ENCODE data around the gene EID3.
"Not testable (repeated sequence)": the region's sequence is repeated elsewhere in the genome, so short reads cannot be mapped to it uniquely, and the experiment has no call there.

Gene EID3

DNA sequence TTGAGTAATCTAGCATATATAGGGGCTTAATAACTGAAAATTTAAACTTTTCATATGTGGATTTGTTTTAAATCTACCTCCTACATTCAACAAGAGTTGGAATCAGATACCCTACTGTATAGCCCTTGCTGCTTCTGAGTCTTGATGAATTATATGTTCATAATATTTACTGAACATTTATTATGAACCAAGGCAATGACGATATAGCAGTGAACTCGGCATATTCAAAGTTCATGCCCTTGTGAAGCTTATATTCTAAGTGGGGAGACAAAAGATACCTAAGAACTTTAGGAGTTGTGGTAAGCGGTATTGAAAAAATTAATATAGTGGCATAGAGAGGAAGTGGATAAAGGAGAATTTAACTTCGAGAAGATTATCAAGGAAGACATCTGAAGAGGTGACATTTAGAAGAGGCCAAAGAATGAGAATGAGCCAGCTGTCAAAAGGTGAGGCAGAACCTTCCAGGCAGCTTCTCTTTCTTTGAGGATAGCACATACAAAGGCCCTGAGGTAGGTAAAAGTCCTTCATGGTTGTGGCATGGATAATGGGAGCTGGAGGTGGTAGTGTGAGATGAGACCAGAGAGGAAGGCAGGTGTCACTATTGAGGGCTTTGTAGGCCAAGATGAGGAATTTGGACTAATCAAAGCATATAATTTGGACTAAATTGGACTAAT is 10.2 kb downstream of the EID3 start:
- no peak for DNase-seq

DNA sequence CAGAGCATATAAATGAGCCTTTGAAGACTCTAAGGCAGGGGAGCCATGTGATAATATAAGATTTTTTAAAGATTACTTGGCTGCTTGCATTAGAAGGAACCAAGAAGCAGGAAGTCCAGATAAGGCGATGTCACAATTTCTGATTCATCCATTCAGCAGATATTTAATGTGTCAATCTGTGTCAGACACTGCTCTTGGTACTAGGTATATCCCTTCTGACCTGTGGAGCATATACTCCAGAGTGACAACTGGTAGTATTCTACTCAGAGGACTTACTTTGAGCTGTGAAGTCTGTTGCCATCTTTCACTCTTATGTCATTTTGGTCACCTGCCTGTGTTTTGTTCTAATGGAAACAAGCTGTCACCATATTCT is 10.7 kb downstream of the EID3 start:
- no peak for DNase-seq

DNA sequence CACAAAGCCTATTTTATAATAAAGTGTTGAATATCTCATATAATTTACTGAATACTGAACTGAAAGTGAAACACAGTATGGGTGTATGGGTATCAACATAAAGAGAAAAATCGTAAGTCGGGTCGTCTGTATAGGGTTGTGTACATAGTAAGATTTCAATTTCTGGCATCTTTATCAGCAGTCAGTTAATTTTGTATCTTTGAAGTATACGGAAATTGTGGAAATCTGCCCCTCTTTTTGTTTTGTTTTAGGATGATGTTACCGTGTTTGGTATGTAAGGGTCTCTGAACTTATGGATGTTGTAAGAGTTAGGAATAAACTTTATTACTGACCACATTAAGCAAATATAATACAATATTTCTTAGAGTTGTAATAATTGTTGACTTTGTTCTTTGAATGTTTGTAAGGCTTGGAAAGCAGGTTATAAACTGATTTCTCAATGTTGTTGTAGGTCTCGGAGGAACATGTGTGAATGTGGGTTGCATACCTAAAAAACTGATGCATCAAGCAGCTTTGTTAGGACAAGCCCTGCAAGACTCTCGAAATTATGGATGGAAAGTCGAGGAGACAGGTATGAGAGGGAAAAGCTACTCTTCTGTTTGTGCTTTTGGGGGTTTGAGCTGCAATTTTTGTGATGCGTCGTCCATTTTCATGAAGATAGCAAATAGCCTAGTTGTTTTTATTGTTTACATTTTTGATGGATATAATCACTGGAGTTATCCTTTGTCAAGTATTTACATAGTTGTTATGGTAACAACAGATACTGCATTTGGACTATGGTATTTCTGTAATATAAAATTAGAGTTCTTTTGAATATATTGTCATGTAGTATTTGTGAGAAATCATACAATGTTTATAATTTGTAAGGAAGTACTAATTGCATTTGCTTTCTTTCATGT is 12.0 kb downstream of the EID3 start:
- no peak for DNase-seq

DNA sequence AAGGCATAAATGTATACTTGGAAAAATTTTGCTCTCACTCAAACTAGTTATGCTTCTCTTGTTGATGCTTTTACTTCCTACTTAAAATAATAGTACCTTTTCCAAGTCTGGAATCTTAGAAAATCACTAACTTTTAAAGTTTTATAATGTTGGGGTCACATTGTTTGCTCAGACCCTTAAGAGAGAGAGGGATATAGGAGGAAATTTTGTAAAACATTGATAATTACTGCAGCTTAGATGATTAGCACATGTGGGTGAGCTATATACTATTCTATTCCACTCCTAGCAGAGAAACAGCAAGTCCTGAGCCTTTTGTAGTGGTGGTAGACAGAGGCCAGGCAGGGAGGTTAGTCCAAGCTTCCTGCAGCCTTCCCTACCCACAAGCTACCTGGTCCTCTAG is 13.4 kb downstream of the EID3 start:
- DNase-seq: no peak

DNA sequence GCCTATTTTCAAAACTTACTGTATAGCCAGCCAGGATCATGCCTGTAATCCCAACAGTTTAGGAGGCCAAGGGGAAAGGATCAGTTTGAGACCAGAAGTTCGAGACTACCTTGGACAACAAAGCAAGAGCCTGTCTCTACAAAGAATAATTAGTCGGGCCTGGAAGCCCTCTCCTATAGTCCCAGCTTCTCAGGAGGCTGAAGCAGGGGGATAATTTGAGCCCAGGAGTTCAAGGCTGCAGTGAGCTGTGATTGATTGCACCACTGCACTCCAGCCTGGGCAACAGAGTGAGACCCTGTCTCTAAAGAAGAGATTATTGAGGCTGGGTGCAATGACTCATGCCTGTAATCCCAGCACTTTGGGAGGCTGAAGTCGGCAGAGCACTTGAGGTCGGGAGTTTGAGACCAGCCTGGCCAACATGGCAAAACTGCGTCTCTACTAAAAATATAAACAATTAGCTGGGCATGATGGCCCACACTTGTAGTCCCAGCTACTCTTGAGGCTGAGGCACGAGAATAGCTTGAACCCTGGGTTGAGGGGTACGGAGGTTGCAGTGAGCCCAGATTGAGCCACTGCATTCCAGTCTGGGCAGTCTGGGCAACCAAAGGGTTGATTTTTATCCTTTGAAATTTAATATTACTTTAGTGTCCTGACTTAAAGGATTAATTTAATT is 14.1 kb downstream of the EID3 start:
- no peak for DNase-seq

DNA sequence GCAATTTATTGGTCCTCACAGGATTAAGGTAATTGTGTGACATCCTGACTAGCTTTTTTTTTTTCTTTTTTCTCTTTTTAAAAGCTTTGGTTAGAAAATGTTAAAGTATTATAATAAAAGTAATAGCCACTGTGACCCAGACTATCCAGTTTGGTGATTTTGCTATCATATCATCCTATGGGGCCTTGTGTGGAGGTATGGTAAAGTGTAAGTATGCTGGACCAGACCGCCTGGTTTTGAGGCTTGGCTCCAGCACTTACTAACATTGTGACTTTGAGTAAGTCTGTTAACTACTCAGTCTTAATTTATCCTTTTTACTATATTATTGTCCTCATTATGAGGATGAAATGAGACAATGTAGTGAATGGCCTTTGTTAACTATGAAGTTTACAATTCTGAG is 15.5 kb downstream of the EID3 start:
- no peak for DNase-seq

DNA sequence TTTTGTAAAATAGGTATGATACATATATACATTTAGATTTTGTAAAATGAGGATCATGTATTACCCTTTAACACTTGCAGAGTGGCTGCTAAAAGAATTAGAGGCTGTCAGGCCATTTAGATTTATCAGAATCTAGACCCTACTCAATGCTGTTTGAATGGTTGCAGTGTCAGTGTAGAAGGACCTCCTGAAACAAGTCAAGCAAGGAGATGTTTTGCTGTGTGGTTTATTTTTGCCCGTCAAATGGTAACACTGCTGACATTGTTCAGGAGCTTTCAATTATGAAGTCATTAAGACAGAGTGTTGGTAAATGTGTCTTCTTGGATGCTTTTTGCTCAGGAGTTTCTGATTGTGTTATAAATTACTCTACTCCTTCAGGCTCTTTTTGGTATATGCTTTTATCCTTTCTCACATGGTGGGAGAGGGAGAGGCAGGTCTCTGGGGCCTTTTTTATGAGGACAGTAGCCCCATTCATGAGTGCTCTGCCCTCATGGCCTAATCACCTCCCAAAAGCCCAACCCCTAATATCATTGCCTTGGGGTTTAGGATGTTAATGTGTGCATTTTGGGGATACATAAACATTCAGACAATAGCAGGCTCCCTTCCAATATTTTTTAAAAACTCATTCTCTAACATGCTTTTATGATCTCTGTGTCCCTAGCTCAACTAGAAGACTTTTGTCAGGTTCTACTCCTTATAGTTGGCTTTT is 16.5 kb downstream of the EID3 start:
- no peak for DNase-seq

DNA sequence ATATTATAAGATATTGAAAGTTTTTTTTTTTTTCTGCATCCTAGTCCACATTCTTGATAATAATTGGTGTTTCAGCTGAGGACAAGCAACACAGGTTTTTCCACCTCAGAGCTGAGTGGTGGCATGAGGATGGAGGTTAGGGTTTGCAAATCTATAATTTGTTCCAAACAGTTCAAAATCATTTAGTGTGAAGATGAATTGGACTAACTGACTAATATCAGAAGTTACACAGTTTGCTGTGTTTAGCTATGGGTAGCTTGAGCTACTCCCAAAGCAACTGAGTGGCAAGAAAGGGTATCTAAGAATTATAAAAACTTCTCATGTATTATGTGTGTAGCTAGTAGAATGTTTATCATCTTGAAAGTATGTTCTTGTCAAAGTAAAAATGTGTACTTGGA is 17.1 kb downstream of the EID3 start:
- DNase-seq: no peak

DNA sequence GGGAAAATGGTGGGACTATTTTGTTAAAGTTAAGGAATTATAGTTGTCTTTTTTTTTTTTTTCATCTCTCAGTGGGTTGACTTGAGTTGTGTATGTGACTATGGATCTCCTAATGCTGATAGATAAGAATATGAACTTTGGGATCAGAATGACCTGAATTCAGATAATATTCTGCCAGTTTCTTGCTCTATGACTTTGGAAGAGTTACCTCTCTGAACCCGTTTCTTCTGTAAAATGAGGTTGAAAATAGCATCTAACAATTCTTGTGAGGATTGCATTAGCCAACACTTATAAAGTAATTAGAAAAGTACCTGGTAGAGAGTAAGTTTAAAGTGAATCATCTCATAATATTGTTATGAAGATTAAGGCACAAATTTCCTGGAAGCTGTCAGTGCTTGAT is 18.4 kb downstream of the EID3 start:
- DNase-seq: no peak

DNA sequence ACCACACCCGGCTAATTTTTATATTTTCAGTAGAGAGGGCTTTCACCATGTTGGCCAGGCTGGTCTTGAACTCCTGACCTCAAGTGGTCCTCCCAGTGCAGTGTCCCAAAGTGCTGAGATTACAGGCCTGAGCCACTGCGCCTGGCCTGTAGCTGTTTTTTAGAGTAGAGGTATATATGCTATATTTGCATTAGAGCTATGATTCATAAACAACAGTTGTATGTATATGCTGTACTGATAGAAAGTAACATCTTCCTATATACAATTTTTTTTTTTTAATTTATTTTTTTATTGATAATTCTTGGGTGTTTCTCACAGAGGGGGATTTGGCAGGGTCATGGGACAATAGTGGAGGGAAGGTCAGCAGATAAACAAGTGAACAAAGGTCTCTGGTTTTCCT is 19.0 kb downstream of the EID3 start:
- DNase-seq: not testable (repeated sequence)

DNA sequence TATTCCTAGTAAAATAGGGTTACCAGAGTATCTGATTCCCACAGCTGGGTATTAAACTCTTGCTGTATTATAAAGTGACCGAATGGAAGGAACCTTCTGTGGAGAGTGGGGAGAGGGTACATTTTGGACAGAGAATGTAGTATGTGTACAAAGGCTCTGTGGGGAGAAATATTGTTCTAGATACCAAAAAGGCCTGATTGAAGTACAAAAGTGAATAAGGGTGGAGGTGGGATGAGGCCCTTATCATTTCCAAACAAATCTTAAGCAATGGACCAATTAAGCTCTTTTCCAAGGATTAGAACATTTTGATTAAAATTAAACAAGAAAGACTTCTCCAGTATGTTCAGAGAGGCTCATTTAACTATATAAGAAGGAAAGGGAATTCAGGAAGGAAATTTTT is 20.4 kb downstream of the EID3 start:
- DNase-seq: no peak

DNA sequence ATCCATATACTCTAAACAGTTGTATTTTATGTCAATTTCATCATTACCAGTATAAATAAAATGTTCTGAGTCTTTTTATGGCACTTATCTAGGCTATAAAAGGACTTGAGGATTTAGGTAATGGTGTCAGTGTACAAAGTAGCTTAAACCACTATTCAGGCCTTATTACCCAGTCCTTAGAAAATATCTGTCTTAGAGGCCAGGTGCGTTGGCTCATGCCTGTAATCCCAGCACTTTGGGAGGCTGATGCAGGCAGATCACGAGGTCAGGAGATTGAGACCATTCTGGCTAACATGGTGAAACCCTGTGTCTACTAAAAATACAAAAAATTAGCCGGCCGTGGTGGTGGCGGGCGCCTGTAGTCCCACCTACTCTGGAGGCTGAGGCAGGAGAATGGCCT is 24.7 kb downstream of the EID3 start:
- not testable (repeated sequence) for DNase-seq

DNA sequence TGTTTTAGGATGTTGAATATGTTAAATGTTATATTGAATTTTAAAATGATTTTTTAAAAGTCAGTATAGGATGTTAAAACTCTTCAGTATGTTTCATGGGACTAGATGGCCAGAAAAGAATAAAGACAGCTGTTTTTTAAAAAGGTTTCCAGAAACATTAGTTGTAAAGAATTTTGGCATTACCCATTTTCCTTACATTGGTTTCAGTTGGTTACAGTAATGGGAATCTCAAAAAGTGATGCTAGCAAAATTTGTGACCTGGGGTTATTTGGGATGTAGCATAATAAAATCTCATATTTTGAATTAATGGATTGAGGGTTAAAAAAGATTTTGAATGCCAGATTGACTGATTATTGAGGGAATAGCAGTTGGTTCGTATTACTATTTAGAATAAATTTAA is 25.3 kb downstream of the EID3 start:
- DNase-seq: no peak

DNA sequence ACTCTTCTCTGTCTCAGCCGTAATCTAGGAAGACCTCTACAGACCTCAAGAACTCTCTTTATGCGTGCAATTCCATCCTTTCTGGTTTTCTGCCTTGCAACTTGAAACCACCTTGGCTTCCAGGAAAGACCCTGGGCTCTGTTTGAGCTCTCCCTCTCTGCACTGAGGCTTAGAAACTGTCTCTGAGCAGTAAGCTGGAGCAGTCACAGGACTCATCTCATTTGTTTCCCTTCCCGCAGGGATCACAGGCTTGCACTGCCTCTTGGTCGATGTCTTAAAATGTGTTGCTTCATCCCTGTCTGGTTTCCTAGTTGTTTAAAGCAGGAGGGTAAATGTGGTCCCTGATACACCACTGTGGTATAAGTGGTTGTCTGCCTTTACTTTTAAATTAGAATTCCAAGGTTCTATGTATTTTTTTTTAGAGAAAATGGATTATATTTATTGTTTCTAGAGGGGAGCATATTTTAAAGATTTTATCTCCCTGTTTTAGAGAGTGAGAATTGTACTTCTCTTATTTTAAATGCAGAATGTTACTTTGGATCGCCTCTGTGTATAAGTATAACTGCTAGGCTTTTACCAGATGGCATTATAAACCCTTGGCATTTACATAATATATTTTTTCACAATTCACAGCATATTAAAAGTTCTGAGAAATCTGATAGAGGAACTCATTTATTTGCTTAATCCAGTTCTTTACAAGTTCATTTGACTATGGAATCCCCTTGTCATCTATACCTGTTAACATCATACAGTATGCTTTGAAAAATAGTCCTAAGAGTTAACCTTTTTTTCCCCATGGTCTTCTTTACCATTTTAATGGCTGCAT is 26.4 kb downstream of the EID3 start:
- DNase-seq: no peak

DNA sequence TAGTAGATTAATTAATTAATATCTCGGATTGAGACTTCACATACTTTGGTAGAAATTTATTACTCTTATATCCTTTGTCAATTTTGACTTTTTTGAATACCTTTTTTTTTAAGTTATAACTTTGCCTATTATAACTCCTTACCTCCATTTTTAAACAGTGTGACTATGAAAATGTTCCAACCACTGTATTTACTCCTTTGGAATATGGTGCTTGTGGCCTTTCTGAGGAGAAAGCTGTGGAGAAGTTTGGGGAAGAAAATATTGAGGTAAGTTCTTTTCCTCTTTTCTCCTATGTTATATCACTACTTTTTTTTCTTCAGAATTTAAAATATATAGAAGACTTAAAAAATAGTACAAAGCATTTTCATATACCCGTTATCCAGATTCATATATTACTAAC is 27.8 kb downstream of the EID3 start:
- DNase-seq: no peak

DNA sequence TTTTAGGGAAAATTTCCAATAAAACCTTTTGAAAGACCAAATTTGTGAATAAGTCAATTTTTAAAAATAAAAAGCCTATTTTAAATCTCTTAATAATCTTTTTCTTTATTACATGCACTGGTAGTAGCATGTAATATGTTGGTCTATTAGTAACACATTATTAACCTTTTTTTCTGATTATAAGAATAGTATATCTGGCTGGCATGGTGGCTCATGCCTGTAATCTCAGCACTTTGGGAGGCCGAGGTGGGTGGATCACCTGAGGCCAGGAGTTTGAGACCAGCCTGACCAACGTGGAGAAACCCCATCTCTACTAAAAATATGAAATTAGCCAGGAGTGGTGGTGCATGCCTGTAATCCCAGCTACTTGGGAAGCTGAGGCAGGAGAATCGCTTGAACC is 28.7 kb downstream of the EID3 start:
- not testable (repeated sequence) for DNase-seq

DNA sequence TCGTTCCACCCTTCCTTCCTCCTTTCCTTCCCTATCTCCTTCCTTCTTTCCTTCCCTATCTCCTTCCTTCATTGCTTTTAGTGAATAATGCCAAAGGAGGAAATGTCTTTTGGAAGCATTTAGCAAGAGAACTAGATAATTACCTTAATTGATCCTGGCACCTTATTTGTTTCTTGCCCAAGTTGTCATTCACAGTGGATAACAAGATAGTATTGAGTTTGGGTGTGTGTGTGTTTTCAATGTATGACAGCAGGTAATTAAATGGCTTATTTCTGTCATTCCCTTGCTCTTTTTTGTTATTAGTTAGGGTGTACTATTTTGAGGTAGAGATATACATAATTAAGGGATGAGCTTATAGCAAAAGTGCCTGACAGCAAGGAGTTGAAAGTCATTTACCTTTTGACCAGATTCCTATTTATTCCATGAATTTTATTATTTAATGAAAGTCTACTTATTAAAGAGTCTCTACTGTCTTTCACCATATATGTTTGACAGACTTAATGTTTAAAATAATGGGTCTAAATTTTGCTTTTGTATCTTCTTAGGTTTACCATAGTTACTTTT is 30.2 kb downstream of the EID3 start:
- no peak for DNase-seq

DNA sequence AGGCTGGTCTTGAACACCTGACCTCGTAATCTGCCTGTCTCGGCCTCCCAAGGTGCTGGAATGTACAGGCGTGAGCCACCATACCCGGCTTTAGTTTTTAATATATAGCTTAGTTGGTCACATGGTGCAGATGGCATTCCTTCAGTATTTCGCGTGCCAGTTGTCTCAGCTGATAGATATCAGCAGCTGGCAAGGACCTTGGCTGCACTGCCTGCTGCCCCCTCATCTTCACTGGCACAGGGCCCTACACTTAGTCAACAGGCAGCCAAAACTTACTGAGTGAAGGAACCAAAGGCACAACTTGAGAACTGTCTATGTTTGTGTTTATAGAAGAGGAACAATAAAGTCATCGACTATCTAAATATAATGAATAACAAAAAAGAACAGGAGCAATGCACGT is 31.0 kb downstream of the EID3 start:
- no peak for DNase-seq

DNA sequence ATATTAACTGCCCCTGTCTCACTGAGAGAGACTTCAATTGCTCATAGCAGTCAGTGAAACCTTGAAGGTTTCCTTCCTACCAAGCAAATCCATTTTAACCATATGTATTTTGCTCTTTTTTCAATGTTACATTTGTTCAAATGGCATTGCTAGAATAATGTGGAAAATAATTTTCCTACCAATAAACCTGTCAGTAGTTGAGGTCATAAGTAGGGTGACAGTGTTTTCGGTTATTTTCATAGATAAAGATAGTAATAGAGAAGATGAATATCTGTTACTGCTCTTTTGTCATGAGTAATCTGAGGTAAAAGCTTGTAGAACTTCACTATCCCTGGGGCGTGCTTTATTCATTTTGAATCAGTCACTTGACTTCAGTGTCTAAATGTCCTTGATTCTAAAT is 32.6 kb downstream of the EID3 start:
- no peak for DNase-seq

DNA sequence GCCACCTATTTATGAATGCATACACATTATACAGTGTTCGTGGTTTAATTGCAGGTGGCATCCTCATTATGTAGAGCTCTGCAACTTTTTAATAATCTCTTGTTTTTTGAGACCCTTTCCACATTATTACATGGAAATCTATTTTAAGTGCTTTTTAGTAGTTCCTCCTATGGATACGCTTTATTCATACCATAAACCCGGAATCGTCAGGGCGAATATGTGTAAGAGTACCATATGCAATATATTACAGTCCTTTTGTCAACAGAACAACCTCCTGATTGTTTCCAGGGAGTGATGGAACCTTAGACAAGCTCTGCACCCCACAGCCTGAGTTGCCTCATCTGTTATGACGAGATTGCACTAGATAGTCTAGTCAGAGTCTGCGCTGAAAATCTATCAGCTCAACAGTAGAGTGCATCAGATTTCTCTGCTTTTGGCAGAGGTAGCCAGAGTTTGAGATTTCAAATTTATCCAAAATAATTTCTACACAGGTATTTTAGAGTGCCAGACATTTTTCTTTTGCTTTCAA is 33.6 kb downstream of the EID3 start:
- DNase-seq: no peak

DNA sequence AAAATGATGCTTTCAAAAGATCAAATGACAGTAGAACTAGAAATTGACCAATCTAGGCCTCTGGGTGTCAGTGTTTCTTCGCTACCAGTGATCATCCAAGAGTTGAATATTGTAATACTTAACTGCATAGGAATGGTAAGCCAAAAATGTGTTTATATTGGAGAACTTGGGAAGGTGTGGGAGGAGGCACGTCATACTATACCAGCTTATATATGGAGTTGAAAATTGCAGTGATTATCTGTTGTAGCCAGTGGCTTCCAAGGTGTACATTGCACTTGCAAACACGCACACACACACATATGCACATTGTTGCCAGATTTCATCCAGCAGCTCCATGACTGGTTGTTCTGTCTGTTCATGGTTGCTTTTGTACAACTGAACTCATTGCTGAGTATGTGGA is 36.1 kb downstream of the EID3 start:
- DNase-seq: no peak

DNA sequence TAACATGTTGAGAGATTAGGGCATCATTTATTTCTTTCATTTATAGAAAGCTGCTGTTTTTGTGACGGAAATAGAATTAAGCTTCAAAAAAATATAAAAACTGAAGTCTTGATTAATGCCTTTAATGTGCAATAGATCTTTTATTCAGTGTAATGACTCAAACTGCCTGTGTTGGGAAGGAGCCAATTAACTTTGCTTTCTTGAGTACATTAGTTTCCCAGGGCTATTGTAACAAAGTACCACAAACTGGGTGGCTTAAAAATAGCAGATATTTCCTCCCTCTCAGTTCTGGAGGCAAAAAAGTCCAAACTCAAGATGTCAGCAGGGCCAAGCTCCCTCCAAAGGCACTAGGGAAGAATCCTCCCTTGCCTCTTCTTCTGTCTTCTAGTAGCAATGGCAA is 36.6 kb downstream of the EID3 start:
- no peak for DNase-seq
